ENCODE data around the gene IYD. TPM values are rescaled to one million over a fixed set of nuclear protein-coding genes. Genes with fewer than 3 reads are reported as not detected.

The IYD gene
- total and polyA plus RNA-seq, 9 of the 15 experiments (the other 6 are each of a cell fraction or from before 2014, with no cell fraction given) = not detected

DNA sequence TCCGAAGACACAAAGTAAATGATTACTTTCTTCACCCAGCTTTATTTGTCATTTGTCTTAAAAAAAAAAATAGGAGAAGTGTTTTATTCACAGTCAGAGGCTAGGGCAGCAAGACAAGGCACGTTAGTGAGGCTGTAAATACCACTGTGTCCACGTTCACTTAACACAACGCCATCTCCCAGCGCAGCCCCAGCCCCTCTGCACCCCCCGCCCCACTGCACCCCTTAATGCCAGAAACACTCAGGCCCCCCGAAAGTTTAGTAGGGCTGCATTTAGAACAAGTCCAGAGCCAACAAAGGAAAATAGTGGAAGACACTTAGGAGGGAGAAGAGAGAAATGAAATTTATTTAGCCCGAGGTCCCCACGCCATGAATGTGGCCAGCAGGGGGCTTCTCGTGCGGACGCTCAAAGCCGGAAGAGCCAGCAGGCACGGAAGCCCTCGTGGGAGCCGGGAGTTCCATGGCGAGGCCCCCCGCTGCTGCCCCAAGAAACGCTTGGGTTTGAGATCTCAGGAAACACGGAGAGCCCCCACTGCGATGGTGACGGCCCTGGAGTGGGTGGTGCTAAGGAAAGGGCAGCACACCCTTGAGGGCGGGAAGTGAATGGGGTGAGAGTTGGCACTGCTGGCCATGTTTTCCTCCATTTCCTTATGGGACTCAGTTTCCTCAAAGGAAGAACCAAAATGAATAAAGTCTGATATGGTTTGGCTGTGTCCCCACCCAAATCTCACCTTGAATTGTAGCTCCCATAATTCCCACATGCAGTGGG, 50.2 kb downstream of the IYD start:
- CTCF ChIA-PET (ENCODE audit: low intra/inter-chr PET ratio) = interaction anchor here (1.2 to 3.1 kb wide), 4 partner anchors 322 to 399 kb away, joined by 4 to 32 read pairs (median 11); no protein-coding TSS in a partner anchor
- intact Hi-C loops (cut with micrococcal nuclease) = loop anchor here (1.0 to 5.0 kb wide), 6 partner anchors 83 to 916 kb away; no protein-coding TSS in a partner anchor
- no peaks in the 10 kb centered on the region for H3K9me1 ChIP-seq (ENCODE audit: control insufficient read depth, insufficient read depth, low read length)
- 4% methylated on average over 23 of the region's 23 CpGs for WGBS (ENCODE audit: insufficient coverage, low coverage, missing lambda C conversion rate)
- H3K4me3 ChIP-seq = 0 out of 2 replicates have a peak overlapping the region, but pooled peaks have one; percentile 3
- DNase-seq (ENCODE audit: extremely low read depth in 1 of 4, low spot score in 3 of 4) = peak; percentile 67 to 73 (median 68)
- peaks cover 0 to 12% of the 10 kb centered on the region in 2 experiments; a peak in 2 of 5 replicates for H3K27me3 ChIP-seq (ENCODE audit: control insufficient read depth in 2 of 2, insufficient read depth in 2 of 2, low read length in 2 of 2)
- POLR2A ChIA-PET = interaction anchor here (0.7 to 1.8 kb wide), 3 partner anchors 10 to 395 kb away, joined by 3 to 6 read pairs (median 3); no protein-coding TSS in a partner anchor
- peak; percentile 91 for ATAC-seq
- in situ Hi-C loops (cut with MboI) = loop anchor here (5.0 kb wide), 1 partner anchor 393 kb away; no protein-coding TSS in a partner anchor
- FAIRE-seq = no peak
- BruUV-seq (replicated peaks) = no TSS peak
- H4K20me1 ChIP-seq (replicated peaks; ENCODE audit: control insufficient read depth, insufficient read depth, low read length) = no peaks in the 10 kb centered on the region
- peaks cover 4 to 9% of the 10 kb centered on the region in 2 experiments; a peak in 3 of 5 replicates for H3K4me1 ChIP-seq (replicated peaks in 1 of 2; ENCODE audit: control insufficient read depth in 2 of 2, insufficient read depth in 2 of 2, low read length in 2 of 2)
- no peak overlapping the region for H3K27ac ChIP-seq (ENCODE audit: extremely low read depth, low read depth, low read length)
- H3K9me3 ChIP-seq (replicated peaks; ENCODE audit: control insufficient read depth, insufficient read depth, low read depth, low read length) = no peaks in the 10 kb centered on the region
- no peaks in the 10 kb centered on the region for H3K36me3 ChIP-seq (ENCODE audit: control insufficient read depth, insufficient read depth, low read length)
- H3K9ac ChIP-seq (ENCODE audit: insufficient read depth in 1 of 2, low read depth in 2 of 2, low read length in 2 of 2) = peak overlapping the region in 1 of 2 experiments; percentile 61; a peak in 1 of 4 replicates
- H3K4me2 ChIP-seq (ENCODE audit: insufficient read depth, low read length) = peak overlapping the region; percentile 65
- H2AFZ ChIP-seq (ENCODE audit: low read depth, low read length) = peak overlapping the region; percentile 96
- H3K79me2 ChIP-seq (ENCODE audit: control insufficient read depth, insufficient read depth, low read length) = no peaks in the 10 kb centered on the region
- TF ChIP-seq CTBP1 (IDR thresholded peaks at IDR 0.05; ENCODE audit: borderline replicate concordance) (peak; percentile 30; the same call in 1 of the 2 replicates), ZSCAN29 (IDR thresholded peaks at IDR 0.05) (no peak), RBFOX2 (IDR thresholded peaks at IDR 0.05; ENCODE audit: low read depth, low read length) (peak; percentile 63)
- TF ChIP-seq, protein P1, sequence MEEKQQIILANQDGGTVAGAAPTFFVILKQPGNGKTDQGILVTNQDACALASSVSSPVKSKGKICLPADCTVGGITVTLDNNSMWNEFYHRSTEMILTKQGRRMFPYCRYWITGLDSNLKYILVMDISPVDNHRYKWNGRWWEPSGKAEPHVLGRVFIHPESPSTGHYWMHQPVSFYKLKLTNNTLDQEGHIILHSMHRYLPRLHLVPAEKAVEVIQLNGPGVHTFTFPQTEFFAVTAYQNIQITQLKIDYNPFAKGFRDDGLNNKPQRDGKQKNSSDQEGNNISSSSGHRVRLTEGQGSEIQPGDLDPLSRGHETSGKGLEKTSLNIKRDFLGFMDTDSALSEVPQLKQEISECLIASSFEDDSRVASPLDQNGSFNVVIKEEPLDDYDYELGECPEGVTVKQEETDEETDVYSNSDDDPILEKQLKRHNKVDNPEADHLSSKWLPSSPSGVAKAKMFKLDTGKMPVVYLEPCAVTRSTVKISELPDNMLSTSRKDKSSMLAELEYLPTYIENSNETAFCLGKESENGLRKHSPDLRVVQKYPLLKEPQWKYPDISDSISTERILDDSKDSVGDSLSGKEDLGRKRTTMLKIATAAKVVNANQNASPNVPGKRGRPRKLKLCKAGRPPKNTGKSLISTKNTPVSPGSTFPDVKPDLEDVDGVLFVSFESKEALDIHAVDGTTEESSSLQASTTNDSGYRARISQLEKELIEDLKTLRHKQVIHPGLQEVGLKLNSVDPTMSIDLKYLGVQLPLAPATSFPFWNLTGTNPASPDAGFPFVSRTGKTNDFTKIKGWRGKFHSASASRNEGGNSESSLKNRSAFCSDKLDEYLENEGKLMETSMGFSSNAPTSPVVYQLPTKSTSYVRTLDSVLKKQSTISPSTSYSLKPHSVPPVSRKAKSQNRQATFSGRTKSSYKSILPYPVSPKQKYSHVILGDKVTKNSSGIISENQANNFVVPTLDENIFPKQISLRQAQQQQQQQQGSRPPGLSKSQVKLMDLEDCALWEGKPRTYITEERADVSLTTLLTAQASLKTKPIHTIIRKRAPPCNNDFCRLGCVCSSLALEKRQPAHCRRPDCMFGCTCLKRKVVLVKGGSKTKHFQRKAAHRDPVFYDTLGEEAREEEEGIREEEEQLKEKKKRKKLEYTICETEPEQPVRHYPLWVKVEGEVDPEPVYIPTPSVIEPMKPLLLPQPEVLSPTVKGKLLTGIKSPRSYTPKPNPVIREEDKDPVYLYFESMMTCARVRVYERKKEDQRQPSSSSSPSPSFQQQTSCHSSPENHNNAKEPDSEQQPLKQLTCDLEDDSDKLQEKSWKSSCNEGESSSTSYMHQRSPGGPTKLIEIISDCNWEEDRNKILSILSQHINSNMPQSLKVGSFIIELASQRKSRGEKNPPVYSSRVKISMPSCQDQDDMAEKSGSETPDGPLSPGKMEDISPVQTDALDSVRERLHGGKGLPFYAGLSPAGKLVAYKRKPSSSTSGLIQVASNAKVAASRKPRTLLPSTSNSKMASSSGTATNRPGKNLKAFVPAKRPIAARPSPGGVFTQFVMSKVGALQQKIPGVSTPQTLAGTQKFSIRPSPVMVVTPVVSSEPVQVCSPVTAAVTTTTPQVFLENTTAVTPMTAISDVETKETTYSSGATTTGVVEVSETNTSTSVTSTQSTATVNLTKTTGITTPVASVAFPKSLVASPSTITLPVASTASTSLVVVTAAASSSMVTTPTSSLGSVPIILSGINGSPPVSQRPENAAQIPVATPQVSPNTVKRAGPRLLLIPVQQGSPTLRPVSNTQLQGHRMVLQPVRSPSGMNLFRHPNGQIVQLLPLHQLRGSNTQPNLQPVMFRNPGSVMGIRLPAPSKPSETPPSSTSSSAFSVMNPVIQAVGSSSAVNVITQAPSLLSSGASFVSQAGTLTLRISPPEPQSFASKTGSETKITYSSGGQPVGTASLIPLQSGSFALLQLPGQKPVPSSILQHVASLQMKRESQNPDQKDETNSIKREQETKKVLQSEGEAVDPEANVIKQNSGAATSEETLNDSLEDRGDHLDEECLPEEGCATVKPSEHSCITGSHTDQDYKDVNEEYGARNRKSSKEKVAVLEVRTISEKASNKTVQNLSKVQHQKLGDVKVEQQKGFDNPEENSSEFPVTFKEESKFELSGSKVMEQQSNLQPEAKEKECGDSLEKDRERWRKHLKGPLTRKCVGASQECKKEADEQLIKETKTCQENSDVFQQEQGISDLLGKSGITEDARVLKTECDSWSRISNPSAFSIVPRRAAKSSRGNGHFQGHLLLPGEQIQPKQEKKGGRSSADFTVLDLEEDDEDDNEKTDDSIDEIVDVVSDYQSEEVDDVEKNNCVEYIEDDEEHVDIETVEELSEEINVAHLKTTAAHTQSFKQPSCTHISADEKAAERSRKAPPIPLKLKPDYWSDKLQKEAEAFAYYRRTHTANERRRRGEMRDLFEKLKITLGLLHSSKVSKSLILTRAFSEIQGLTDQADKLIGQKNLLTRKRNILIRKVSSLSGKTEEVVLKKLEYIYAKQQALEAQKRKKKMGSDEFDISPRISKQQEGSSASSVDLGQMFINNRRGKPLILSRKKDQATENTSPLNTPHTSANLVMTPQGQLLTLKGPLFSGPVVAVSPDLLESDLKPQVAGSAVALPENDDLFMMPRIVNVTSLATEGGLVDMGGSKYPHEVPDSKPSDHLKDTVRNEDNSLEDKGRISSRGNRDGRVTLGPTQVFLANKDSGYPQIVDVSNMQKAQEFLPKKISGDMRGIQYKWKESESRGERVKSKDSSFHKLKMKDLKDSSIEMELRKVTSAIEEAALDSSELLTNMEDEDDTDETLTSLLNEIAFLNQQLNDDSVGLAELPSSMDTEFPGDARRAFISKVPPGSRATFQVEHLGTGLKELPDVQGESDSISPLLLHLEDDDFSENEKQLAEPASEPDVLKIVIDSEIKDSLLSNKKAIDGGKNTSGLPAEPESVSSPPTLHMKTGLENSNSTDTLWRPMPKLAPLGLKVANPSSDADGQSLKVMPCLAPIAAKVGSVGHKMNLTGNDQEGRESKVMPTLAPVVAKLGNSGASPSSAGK (IDR thresholded peaks at IDR 0.05) = peak; percentile 98
- TF ChIP-seq, protein P2, sequence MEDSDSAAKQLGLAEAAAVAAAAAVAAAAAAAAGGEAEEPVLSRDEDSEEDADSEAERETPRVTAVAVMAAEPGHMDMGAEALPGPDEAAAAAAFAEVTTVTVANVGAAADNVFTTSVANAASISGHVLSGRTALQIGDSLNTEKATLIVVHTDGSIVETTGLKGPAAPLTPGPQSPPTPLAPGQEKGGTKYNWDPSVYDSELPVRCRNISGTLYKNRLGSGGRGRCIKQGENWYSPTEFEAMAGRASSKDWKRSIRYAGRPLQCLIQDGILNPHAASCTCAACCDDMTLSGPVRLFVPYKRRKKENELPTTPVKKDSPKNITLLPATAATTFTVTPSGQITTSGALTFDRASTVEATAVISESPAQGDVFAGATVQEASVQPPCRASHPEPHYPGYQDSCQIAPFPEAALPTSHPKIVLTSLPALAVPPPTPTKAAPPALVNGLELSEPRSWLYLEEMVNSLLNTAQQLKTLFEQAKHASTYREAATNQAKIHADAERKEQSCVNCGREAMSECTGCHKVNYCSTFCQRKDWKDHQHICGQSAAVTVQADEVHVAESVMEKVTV (CRISPR knock-in tag; IDR thresholded peaks at IDR 0.05) = 0 out of 2 replicates have a peak, but pooled peaks have one; percentile 36
- TF ChIP-seq, protein P3, sequence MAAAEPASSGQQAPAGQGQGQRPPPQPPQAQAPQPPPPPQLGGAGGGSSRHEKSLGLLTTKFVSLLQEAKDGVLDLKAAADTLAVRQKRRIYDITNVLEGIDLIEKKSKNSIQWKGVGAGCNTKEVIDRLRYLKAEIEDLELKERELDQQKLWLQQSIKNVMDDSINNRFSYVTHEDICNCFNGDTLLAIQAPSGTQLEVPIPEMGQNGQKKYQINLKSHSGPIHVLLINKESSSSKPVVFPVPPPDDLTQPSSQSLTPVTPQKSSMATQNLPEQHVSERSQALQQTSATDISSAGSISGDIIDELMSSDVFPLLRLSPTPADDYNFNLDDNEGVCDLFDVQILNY (CRISPR knock-in tag; IDR thresholded peaks at IDR 0.05) = no peak

Data from K562 (cell line).